Loucy (cell line): ENCODE measurements around the gene HPGD.

Experiments used
- H2AFZ ChIP-seq: fragments of 200-600 bp; sonication (generic); 2 replicates; pipeline ENCODE4 v1.6.0; 2016; ENCODE audit warnings: antibody characterized with exemption, mild to moderate bottlenecking, low read length, moderate library complexity
- H3F3A ChIP-seq: fragments of 200-600 bp; 2 replicates; pipeline ENCODE4 v1.6.0; 2016; ENCODE audit warnings: antibody characterized with exemption, low read depth, mild to moderate bottlenecking
- H3K27me3 ChIP-seq: fragments of 200-600 bp; sonication (generic); 2 replicates; pipeline ENCODE4 v1.6.1; 2014; ENCODE audit warnings: low read length, mild to moderate bottlenecking; ENCODE audit not compliant: insufficient read depth, poor library complexity, severe bottlenecking
- H3K36me3 ChIP-seq: fragments of 200-600 bp; sonication (generic); 2 replicates; pipeline ENCODE4 v1.6.1; 2016; ENCODE audit warnings: low read length; ENCODE audit not compliant: insufficient read depth
- H3K4me1 ChIP-seq: fragments of 200-600 bp; sonication (generic); 2 replicates; pipeline ENCODE4 v1.5.1; 2014; ENCODE audit warnings: low read length, mild to moderate bottlenecking; ENCODE audit not compliant: insufficient read depth, poor library complexity, severe bottlenecking
- H3K4me2 ChIP-seq: fragments of 200-600 bp; sonication (generic); 2 replicates; pipeline ENCODE4 v1.6.0; 2014; ENCODE audit warnings: antibody characterized with exemption, low read length, low read depth, mild to moderate bottlenecking; ENCODE audit not compliant: poor library complexity, severe bottlenecking
- H3K4me3 ChIP-seq: fragments of 200-600 bp; sonication (generic); 2 replicates; pipeline ENCODE4 v1.5.1; 2014; ENCODE audit warnings: low read length, mild to moderate bottlenecking, mixed read lengths; ENCODE audit not compliant: poor library complexity, severe bottlenecking
- H3K79me2 ChIP-seq: fragments of 200-600 bp; sonication (generic); 2 replicates; pipeline ENCODE4 v1.6.1; 2014; ENCODE audit warnings: low read length; ENCODE audit not compliant: insufficient read depth
- H3K9ac ChIP-seq: fragments of 200-600 bp; sonication (generic); 2 replicates; pipeline ENCODE4 v1.6.0; 2014; ENCODE audit warnings: mild to moderate bottlenecking, low read depth, low read length, moderate library complexity; ENCODE audit not compliant: poor library complexity, severe bottlenecking
- H3K9me2 ChIP-seq: fragments of 200-600 bp; sonication (generic); replicated peaks from 2 replicates; pipeline ENCODE4 v1.6.1; 2016; ENCODE audit warnings: low read depth, low read length, mixed read lengths
- H3K9me3 ChIP-seq: fragments of 200-600 bp; sonication (generic); 2 replicates; pipeline ENCODE4 v1.6.1; 2014; ENCODE audit warnings: mild to moderate bottlenecking, antibody characterized with exemption, low read length, low read depth; ENCODE audit not compliant: insufficient read depth
- H4K20me1 ChIP-seq: fragments of 200-600 bp; sonication (generic); 2 replicates; pipeline ENCODE4 v1.6.0; 2014; ENCODE audit warnings: antibody characterized with exemption, low read length, mild to moderate bottlenecking; ENCODE audit not compliant: insufficient read depth, poor library complexity, severe bottlenecking
- CTCF ChIP-seq: fragments of 200-600 bp; sonication (generic); conservative IDR thresholded peaks from 2 replicates; pipeline ENCODE4 v1.5.1; 2014; ENCODE audit warnings: mild to moderate bottlenecking, antibody characterized with exemption, low read length
- EZH2phosphoT487 ChIP-seq: fragments of 200-600 bp; IDR thresholded peaks from 2 replicates; pipeline ENCODE4 v1.6.1; 2018; ENCODE audit warnings: antibody characterized with exemption, mild to moderate bottlenecking, moderate library complexity, borderline replicate concordance

HPGD gene

DNA sequence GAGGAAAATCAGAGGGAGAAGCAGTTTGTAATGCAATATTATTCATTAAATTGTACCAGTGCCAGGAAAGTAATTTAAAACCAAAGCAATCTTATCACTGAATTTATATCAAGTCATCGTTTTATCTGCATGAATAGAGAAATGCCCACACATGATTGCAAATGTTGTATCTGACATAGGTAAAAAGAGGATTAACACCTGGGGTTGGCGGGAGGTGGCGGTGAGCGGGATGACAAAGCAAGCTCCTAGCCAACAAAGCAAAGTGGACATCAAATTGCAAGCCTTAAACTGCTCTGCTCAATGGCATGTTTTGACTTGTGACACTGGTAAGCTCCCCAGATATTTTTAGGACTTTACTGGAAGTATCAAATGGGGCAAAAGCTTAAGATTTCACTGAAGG, 16.4 kb downstream of the HPGD start:
- H3F3A ChIP-seq, result no peaks in the 10 kb centered on the region
- no peak overlapping the region for H3K9ac ChIP-seq
- TF ChIP-seq CTCF (no peak), EZH2phosphoT487 (no peak)
- no peaks in the 10 kb centered on the region for H3K36me3 ChIP-seq
- H3K27me3 ChIP-seq, result no peaks in the 10 kb centered on the region
- H3K4me3 ChIP-seq, result no peak overlapping the region
- H4K20me1 ChIP-seq, result no peaks in the 10 kb centered on the region
- H3K9me3 ChIP-seq, result no peaks in the 10 kb centered on the region
- no peaks in the 10 kb centered on the region for H3K4me1 ChIP-seq
- no peak overlapping the region for H2AFZ ChIP-seq
- no peaks in the 10 kb centered on the region for H3K79me2 ChIP-seq
- H3K4me2 ChIP-seq, result no peak overlapping the region
- no peaks in the 10 kb centered on the region for H3K9me2 ChIP-seq

GRCh38 chr4:174505007-174505406, 17.3 kb downstream of the HPGD start:
- Histone ChIP-seq H3K27me3 (no peaks in the 10 kb centered on the region), H3K4me1 (no peaks in the 10 kb centered on the region), H3K4me2 (no peak overlapping the region), H3K9ac (no peak overlapping the region), H4K20me1 (no peaks in the 10 kb centered on the region), H3K4me3 (no peak overlapping the region), H3K9me2 (no peaks in the 10 kb centered on the region), H3K9me3 (no peaks in the 10 kb centered on the region), H3K36me3 (no peaks in the 10 kb centered on the region), H3F3A (no peaks in the 10 kb centered on the region), H3K79me2 (no peaks in the 10 kb centered on the region), H2AFZ (no peak overlapping the region)
- no peak for TF ChIP-seq EZH2phosphoT487
- no peak for TF ChIP-seq CTCF

- Histone ChIP-seq H3K4me2 (no peak overlapping the region), H3K27me3 (no peaks in the 10 kb centered on the region), H3K9ac (no peak overlapping the region), H3K4me3 (no peak overlapping the region), H4K20me1 (no peaks in the 10 kb centered on the region), H3F3A (no peaks in the 10 kb centered on the region), H3K9me3 (no peaks in the 10 kb centered on the region), H3K79me2 (no peaks in the 10 kb centered on the region), H2AFZ (no peak overlapping the region), H3K36me3 (no peaks in the 10 kb centered on the region), H3K9me2 (no peaks in the 10 kb centered on the region), H3K4me1 (peaks cover 10% of the 10 kb centered on the region)
- TF ChIP-seq EZH2phosphoT487, result no peak
- TF ChIP-seq CTCF, result no peak
Observed at GRCh38 chr4:174503079-174503715, 19.1 kb downstream of the HPGD start.
